CD4-positive, CD25-positive, alpha-beta regulatory T cell (primary cell): ENCODE data around the gene SPOCK2. TPM values are rescaled to one million over a fixed set of nuclear protein-coding genes. Genes with fewer than 3 reads are reported as not detected.

Experiments used
- ATAC-seq, 2 donors: fragments of 150-1000 bp; cut with Tn5 transposase; one replicate each; pipeline ENCODE4 v1.10.0; 2021; ENCODE audit warnings: low read depth in 2 of 2, moderate number of reproducible peaks in 2 of 2, moderate library complexity in 1 of 2
- DNase-seq, 3 donors: peaks; one replicate each; pipeline versions ENCODE4 v3.0.0 to v3.0.0-alpha.2; 2012 to 2022; ENCODE audit warnings: mixed read lengths in 1 of 3
- H3K27ac ChIP-seq: one replicate; pipeline ENCODE4 v1.7.0; 2013; ENCODE audit warnings: mild to moderate bottlenecking, low read length; ENCODE audit not compliant: insufficient read depth, poor library complexity, severe bottlenecking
- H3K27me3 ChIP-seq: one replicate; pipeline ENCODE4 v1.7.0; 2013; ENCODE audit warnings: low read length; ENCODE audit not compliant: control insufficient read depth, insufficient read depth
- H3K36me3 ChIP-seq: one replicate; pipeline ENCODE4 v1.7.0; 2013; ENCODE audit warnings: mild to moderate bottlenecking, low read length, moderate library complexity; ENCODE audit not compliant: control insufficient read depth, insufficient read depth
- H3K4me1 ChIP-seq: 2 replicates; pipeline ENCODE4 v1.7.0; 2013; ENCODE audit warnings: mild to moderate bottlenecking, low read length; ENCODE audit not compliant: insufficient read depth, control insufficient read depth, poor library complexity, severe bottlenecking
- H3K4me3 ChIP-seq: one replicate; pipeline ENCODE4 v1.7.0; 2013; ENCODE audit warnings: low read depth, mild to moderate bottlenecking, low read length, moderate library complexity
- H3K9me3 ChIP-seq, 2 experiments: 1 replicate in 1 of 2; 2 replicates in 1 of 2; pipeline ENCODE4 v1.7.0; 2013; ENCODE audit warnings: low read length in 2 of 2, mild to moderate bottlenecking in 1 of 2, moderate library complexity in 1 of 2; ENCODE audit not compliant: control insufficient read depth in 2 of 2
- H3K27ac Mint-ChIP-seq, 3 donors: one replicate each; pipeline ENCODE4 v1.8.0; 2020 to 2022; ENCODE audit warnings: mild to moderate bottlenecking in 3 of 3, mixed read lengths in 3 of 3, moderate library complexity in 2 of 3
- H3K27me3 Mint-ChIP-seq: one replicate; pipeline ENCODE4 v1.8.0; 2022; ENCODE audit warnings: mild to moderate bottlenecking, mixed read lengths
- H3K36me3 Mint-ChIP-seq: one replicate; pipeline ENCODE4 v1.8.0; 2020; ENCODE audit warnings: mixed read lengths
- H3K4me1 Mint-ChIP-seq, 4 donors: one replicate each; pipeline ENCODE4 v1.8.0; 2020 to 2022; ENCODE audit warnings: mixed read lengths in 4 of 4, mild to moderate bottlenecking in 1 of 4
- H3K4me3 Mint-ChIP-seq, 4 donors: one replicate each; pipeline ENCODE4 v1.8.0; 2020 to 2022; ENCODE audit warnings: mild to moderate bottlenecking in 4 of 4, mixed read lengths in 4 of 4, moderate library complexity in 3 of 4
- H3K9me3 Mint-ChIP-seq, 7 donors: one replicate each; pipeline ENCODE4 v1.8.0; 2020 to 2022; ENCODE audit warnings: mixed read lengths in 7 of 7, mild to moderate bottlenecking in 3 of 7, moderate library complexity in 2 of 7
- polyA plus RNA-seq, 4 donors: library from polyadenylated mRNA; unstranded; fragments of 300-500 nt; fragmentation: Illumina TruSeq; gene quantifications; one replicate each; pipeline ENCODE4 v1.2.3, GENCODE V29; 2021
- total RNA-seq: library from RNA; stranded (reverse); gene quantifications from one replicate; pipeline ENCODE4 v1.2.3, GENCODE V29; 2022

SPOCK2 gene
- total and polyA plus RNA-seq, 5 donors from 2014 or later, result 221 to 683 (median 276) TPM

- Mint-ChIP-seq H3K27ac (peak overlapping the region; percentile 90 to 99 (median 97)), H3K27me3 (peaks cover 8% of the 10 kb centered on the region), H3K4me1 (peaks cover 11 to 79% (median 57%) of the 10 kb centered on the region in 4 donors), H3K36me3 (peaks cover 40% of the 10 kb centered on the region), H3K9me3 (peaks cover 0 to 5% (median 0%) of the 10 kb centered on the region in 7 donors), H3K4me3 (peak overlapping the region; percentile 91 to 99 (median 96))
- Histone ChIP-seq H3K9me3 (no peaks in the 10 kb centered on the region), H3K4me3 (peak overlapping the region; percentile 95), H3K4me1 (peaks cover 78% of the 10 kb centered on the region), H3K27ac (peak overlapping the region; percentile 98), H3K36me3 (peaks cover 40% of the 10 kb centered on the region), H3K27me3 (no peaks in the 10 kb centered on the region)
- DNase-seq (peak in 1 of 3 donors; percentile 57), ATAC-seq (no peak)
Measured at GRCh38 chr10:72085864-72086465, 2.4 kb downstream of the SPOCK2 start.

DNA sequence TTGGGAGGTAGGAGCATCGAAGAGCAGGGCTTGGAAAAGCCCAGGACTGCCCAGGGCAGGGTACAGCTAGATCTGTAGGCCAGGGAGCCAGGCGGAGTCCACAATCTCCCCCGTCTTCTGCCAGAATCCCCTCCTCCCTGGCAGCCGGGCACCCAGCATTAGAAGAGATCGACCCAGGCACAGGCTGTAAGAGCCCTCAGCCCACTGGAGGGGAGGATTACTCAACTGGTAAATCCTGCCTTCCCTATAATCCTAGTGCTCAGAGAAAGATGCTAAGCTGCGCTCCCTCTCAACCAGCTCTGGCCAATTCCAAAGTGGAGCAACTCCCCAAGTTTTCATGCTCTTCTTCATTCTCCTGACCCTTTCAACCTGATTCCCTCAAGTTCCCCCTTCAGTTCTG is 3.2 kb downstream of the SPOCK2 start:
- Histone ChIP-seq H3K27ac (peak overlapping the region; percentile 98), H3K27me3 (no peaks in the 10 kb centered on the region), H3K4me3 (peak overlapping the region; percentile 95), H3K36me3 (peaks cover 40% of the 10 kb centered on the region), H3K4me1 (peaks cover 82% of the 10 kb centered on the region), H3K9me3 (no peaks in the 10 kb centered on the region)
- Mint-ChIP-seq H3K36me3 (peaks cover 41% of the 10 kb centered on the region), H3K9me3 (peaks cover 0 to 5% (median 0%) of the 10 kb centered on the region in 7 donors), H3K27ac (peak overlapping the region; percentile 90 to 99 (median 97)), H3K4me1 (peaks cover 11 to 81% (median 57%) of the 10 kb centered on the region in 4 donors), H3K4me3 (peak overlapping the region; percentile 91 to 99 (median 96)), H3K27me3 (peaks cover 8% of the 10 kb centered on the region)
- ATAC-seq, result no peak
- no peak for DNase-seq

DNA sequence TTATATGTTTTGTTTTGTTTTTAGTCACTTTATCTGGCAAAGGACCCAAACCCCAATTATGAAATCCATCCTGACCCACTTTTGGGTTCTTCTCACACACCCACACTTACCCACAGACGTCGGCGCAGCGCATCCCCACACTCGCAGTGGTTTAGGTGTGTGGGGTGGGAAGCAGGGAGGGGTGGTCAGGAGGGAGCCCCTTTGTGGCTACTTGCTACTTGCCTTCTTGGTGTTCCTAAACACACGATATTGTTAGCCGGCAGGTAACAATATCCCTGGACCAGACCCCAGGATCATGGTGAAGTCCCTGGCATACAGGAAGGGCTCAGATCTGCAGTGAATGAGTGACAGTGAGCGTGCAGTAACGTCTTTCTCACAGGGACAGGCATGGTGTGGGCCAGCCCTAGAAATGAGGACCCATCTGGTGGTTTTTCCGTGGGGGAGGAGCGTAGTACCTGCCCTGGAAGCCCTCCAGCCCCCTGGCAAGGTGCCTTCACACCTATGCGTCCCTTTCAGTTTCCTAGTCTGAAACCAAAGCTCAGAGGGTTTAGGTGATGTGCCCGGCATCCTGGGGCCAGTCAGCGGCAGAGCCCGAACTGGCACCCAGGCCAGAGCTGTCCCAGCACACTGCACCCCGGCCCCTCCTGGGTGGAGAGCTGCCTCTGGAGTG is 4.4 kb downstream of the SPOCK2 start:
- Histone ChIP-seq H3K27me3 (no peaks in the 10 kb centered on the region), H3K27ac (peak overlapping the region; percentile 98), H3K9me3 (no peaks in the 10 kb centered on the region), H3K4me1 (peaks cover 82% of the 10 kb centered on the region), H3K36me3 (peaks cover 44% of the 10 kb centered on the region), H3K4me3 (peak overlapping the region; percentile 95)
- peak; percentile 22 to 26 for ATAC-seq
- H3K4me1 Mint-ChIP-seq, result peaks cover 12 to 82% (median 60%) of the 10 kb centered on the region in 4 donors
- H3K36me3 Mint-ChIP-seq, result peaks cover 49% of the 10 kb centered on the region
- H3K9me3 Mint-ChIP-seq, result peaks cover 0 to 5% (median 0%) of the 10 kb centered on the region in 7 donors
- DNase-seq, result peak; percentile 45 to 77 (median 67)
- peak overlapping the region; percentile 91 to 99 (median 96) for H3K4me3 Mint-ChIP-seq
- H3K27me3 Mint-ChIP-seq, result peaks cover 7% of the 10 kb centered on the region
- peak overlapping the region; percentile 90 to 97 (median 93) for H3K27ac Mint-ChIP-seq

- H3K27ac Mint-ChIP-seq, result peak overlapping the region; percentile 90 to 97 (median 93)
- peaks cover 0 to 2% (median 0%) of the 10 kb centered on the region in 7 donors for H3K9me3 Mint-ChIP-seq
- Histone ChIP-seq H3K4me3 (peak overlapping the region; percentile 95), H3K27ac (peak overlapping the region; percentile 98), H3K9me3 (no peaks in the 10 kb centered on the region), H3K27me3 (no peaks in the 10 kb centered on the region), H3K36me3 (peaks cover 44% of the 10 kb centered on the region), H3K4me1 (peaks cover 86% of the 10 kb centered on the region)
- peak overlapping the region; percentile 91 to 99 (median 96) for H3K4me3 Mint-ChIP-seq
- no peaks in the 10 kb centered on the region for H3K27me3 Mint-ChIP-seq
- no peak for DNase-seq
- peaks cover 16 to 81% (median 61%) of the 10 kb centered on the region in 4 donors for H3K4me1 Mint-ChIP-seq
- H3K36me3 Mint-ChIP-seq, result peaks cover 50% of the 10 kb centered on the region
- no peak for ATAC-seq
Measured at GRCh38 chr10:72082856-72083789, 5.2 kb downstream of the SPOCK2 start.

DNA sequence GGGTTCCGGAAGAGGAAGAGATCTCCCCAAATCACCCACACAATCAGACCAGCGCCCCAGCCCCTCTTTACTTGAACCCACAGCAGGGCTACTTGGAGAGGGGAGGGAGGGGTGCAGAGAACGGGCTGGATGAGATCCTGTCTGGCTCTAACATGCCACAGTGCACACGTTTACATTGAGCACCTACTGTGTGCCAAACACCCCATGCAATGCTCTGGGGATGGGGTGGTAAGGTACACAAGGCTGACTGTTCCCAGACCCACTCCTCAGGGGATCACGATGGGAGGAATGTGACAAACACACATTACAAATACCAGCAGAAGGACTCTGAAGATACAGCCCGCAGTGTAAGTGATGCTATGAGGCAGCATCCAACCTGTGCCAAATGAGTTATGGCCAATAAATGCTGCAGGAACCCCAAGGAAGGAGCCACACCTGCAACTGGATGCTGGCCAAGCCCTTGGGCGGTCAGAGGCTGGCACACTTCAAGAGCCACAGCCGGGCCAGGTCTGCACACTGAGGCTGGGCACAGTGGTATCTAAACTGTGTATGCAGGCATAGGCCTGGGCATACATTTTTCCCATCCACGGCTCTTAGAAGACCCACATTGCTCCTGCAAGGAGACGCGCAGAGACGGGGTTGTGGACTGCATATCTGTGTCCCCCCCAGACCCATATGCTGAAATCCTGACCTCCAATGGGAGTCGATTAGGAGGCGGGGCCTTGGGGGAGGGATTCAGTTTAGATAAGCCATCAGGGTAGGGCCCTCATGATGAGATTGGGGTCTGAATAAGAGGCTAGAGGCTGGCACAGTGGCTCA is 6.4 kb downstream of the SPOCK2 start:
- H3K36me3 Mint-ChIP-seq, result peaks cover 50% of the 10 kb centered on the region
- H3K27ac Mint-ChIP-seq, result peak overlapping the region; percentile 93 to 97 (median 93)
- peaks cover 97% of the 10 kb centered on the region for H3K4me1 ChIP-seq
- peaks cover 0 to 2% (median 0%) of the 10 kb centered on the region in 7 donors for H3K9me3 Mint-ChIP-seq
- H3K4me1 Mint-ChIP-seq, result peaks cover 16 to 91% (median 72%) of the 10 kb centered on the region in 4 donors
- peak overlapping the region; percentile 81 for H3K27ac ChIP-seq
- H3K27me3 ChIP-seq, result no peaks in the 10 kb centered on the region
- H3K4me3 Mint-ChIP-seq, result peak overlapping the region; percentile 85 to 99 (median 94)
- DNase-seq, result no peak
- ATAC-seq, result no peak
- H3K36me3 ChIP-seq, result peaks cover 44% of the 10 kb centered on the region
- H3K9me3 ChIP-seq, result no peaks in the 10 kb centered on the region
- H3K27me3 Mint-ChIP-seq, result no peaks in the 10 kb centered on the region
- H3K4me3 ChIP-seq, result peak overlapping the region; percentile 16

GRCh38 chr10:72081210-72081609 is 7.1 kb downstream of the SPOCK2 start:
- peak overlapping the region; percentile 87 to 97 (median 93) for H3K27ac Mint-ChIP-seq
- H3K4me1 Mint-ChIP-seq, result peaks cover 23 to 96% (median 78%) of the 10 kb centered on the region in 4 donors
- no peak for DNase-seq
- Histone ChIP-seq H3K27ac (peak overlapping the region; percentile 81), H3K27me3 (no peaks in the 10 kb centered on the region), H3K36me3 (peaks cover 39% of the 10 kb centered on the region), H3K9me3 (no peaks in the 10 kb centered on the region), H3K4me3 (peak overlapping the region; percentile 16), H3K4me1 (peaks cover 100% of the 10 kb centered on the region)
- H3K27me3 Mint-ChIP-seq, result no peaks in the 10 kb centered on the region
- H3K9me3 Mint-ChIP-seq, result peaks cover 0 to 2% (median 0%) of the 10 kb centered on the region in 7 donors
- peak overlapping the region; percentile 85 to 99 (median 94) for H3K4me3 Mint-ChIP-seq
- ATAC-seq, result no peak
- peaks cover 51% of the 10 kb centered on the region for H3K36me3 Mint-ChIP-seq
